GM18498 (cell line): ENCODE data around the gene EMP2.
"Not testable (repeated sequence)": the region's sequence is repeated elsewhere in the genome, so short reads cannot be mapped to it uniquely, and the experiment has no call there.

Experiments used
- ATAC-seq: cut with Tn5 transposase; IDR thresholded peaks from one replicate; pipeline ENCODE4 v1.9.1; 2021; ENCODE audit warnings: mild to moderate bottlenecking, moderate library complexity; ENCODE audit not compliant: unreplicated experiment

EMP2 gene

GRCh38 chr16:10579575-10579964 lies 828 bp downstream of the EMP2 start:
- no peak for ATAC-seq

DNA sequence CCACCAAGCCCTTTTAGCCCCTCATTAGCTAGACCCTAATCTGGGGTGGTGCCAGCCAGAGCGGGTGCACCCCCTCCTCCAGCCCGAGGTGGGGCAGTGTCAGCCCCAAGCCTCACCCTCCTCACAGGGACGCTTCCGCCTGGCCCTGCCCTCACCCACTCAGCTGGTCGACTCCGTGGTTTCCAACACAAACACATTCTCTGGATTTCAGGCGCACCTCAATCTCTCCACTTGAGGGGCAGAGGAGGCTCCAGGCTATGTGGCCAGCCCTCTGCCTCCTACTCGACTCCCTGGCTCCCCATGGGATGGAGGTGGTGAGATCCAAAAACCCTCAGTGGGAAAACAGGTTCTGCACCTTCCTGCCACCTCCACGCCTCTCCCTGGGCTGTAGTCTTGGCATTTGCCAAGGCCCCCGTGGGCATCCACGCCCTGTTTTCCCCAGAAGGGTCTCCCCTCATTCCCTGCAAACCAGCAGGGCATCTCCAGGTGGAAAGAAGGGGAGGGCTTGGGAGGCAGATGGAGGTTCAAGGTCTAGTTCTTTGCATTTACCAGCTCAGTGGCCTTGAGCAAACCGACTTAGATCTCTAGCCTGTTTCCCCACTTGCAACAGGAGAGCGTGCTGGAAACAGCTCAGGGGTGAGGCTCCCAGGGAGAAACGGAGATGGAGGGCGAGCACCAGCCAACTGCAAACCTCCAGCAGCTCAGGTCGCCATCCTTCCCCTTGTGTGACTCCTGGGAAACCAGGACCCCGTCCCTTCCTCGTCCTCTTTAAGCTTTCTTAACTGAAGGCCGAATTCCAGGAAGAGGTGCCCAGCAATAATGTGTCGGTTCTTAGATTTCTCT lies 1.7 kb downstream of the EMP2 start:
- ATAC-seq: no peak

DNA sequence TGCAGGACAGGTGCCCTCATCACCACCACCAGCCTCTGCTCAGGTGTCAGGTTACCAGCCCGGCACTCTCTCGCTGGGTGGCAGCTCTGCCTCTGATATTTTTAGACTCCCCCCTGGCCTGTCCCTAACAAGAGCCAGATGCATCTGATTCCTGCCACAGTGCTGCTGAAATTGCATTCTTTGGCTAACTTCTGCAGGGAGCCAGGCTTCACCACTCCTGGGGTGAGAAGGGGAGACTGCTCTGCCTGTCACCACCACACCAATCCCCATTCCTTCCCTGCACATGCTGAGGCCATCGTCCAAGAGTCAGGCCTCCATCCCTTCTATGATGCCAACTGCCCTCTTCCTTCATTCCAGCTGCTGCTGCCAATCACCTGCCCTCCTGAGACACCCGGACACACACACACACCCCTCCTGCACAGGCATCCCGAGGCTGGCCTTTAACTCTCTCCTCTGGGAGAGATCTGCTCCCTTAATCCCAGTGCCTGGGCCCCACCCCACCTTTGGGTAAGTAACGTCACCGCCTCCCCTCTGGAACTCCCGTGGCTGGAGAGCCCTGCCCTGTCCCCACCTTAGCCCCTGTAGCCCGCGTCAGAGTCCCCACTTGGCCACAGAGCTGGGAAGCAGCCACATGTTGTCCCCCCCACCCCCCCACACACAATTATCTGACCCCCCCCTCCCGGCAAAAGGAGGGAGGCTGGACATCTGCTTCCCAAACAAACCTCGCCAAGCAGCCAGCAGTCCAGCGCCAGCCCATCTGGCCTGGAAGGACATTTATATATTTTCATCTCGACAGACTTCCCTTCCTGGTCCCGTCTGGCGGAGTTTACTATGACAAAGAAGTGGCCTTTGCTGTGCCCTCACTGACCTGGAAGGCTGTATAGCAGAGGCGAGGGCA lies 2.8 kb downstream of the EMP2 start:
- no peak for ATAC-seq

DNA sequence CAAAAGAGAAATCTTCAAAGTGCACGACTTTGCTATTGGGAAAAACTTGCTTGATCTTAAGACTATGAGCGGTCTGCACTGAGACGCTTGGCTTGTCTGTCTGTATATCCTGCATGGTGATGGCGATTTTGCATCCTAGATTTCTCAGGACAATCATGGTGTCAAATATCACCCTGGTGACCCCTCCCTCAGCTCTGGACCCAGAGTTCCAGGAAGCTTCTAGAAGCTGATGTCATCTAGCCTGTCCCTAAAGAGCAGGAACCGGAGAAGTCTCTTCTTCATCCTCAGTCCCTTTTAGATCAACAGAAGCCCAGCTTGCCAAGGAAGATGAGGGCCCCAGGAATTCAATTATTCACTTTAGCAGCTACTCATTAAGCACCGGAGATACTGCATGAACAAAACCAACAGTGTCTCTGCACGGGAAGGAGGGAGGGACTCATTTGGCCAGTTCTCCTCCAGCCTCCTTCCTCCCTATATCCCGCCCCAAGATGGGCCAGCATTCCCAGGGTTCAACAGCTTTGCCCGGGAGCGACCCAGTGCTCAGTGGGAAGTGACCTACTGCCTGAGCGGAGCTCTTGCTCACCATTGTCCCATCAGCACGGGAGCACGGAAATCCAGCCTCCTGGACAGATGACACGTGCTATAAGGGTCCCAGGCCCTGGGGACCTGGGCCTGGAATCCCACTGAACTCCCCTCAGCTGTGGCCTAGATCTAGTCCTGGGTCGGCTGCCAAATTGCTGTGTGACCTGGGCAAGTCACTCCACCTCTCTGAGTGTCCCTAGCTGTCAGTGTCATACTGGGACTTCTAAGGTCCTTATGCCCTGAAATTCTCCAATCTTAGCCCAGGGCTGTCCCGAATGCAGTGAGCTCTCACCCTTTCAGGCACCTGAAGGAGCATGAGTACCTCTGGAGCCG lies 3.8 kb downstream of the EMP2 start:
- no peak for ATAC-seq

DNA sequence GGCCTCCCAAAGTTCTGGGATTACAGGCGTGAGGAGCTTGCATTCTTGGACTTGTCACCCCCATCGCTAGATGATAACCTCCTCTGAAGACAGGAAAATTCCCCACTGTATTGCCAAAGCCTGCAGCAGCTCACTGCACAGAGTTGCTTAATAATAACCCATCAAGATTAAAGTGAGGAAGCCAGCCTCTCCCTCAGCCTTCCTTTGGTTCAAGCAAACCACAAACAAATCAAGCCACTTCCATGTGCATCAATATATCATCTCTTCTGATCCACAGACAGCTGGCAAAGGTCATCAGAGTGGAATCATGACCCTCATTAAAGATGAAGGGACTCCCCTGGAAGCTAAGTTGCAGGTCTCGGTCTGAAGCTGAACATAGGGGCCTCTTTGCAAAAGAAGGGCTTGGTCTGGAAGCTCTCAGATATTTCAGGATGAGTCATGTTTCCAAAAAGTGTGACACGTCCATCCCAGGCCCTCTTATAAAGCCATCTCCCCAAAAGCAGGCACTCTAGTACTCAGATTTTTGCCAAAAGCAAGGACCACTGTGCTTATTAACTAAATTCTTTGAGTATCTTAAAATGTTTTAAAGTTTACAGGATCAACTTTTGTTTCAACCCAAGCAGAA lies 4.8 kb downstream of the EMP2 start:
- ATAC-seq: no peak

DNA sequence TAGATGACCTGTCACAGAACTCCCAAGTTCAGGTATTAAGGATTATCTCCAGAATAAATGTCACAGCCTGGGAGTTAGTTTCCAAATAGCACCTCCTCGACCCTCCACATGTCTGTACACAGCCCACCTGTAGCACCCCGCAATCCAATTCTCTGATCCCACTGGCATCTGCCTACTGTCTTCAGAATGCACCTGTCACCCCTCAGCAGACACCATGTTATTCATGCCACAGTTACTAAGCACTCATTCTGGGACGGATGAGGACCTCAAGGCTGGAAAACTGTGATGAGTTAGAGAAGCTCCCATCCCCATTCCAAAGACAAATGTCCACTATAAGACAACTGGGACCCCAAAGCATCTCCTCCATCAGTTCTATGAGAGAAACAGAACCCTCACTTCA lies 7.8 kb downstream of the EMP2 start:
- ATAC-seq: no peak

- ATAC-seq: no peak
Observed at GRCh38 chr16:10571354-10571753, 9.0 kb downstream of the EMP2 start.

GRCh38 chr16:10569621-10570020 lies 10.8 kb downstream of the EMP2 start:
- ATAC-seq: no peak

GRCh38 chr16:10566613-10567012 lies 13.8 kb downstream of the EMP2 start:
- no peak for ATAC-seq

- ATAC-seq: no peak
Observed at GRCh38 chr16:10565167-10565566, 15.2 kb downstream of the EMP2 start.

DNA sequence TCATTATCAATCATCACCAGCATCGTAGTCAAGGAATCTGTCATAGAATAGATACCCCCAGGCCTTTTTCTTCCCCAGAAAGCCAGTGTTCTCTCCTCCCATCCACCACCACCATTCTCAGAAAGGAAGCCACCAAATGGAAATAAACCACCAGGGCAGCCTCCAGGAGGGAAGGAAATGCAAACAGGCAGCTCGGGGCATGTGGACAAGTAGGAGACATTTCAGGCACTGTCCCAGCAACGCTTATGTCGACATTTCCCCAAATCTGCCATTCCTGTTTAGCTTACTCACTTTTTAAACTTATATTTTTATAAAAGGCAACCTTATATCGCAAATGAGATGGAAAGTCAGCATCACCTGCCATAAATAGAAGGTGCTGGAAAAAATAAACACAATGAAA lies 15.8 kb downstream of the EMP2 start:
- ATAC-seq: no peak

GRCh38 chr16:10562361-10562899 lies 18.0 kb downstream of the EMP2 start:
- no peak for ATAC-seq

- ATAC-seq: no peak
Observed at GRCh38 chr16:10561425-10561824, 19.0 kb downstream of the EMP2 start.

DNA sequence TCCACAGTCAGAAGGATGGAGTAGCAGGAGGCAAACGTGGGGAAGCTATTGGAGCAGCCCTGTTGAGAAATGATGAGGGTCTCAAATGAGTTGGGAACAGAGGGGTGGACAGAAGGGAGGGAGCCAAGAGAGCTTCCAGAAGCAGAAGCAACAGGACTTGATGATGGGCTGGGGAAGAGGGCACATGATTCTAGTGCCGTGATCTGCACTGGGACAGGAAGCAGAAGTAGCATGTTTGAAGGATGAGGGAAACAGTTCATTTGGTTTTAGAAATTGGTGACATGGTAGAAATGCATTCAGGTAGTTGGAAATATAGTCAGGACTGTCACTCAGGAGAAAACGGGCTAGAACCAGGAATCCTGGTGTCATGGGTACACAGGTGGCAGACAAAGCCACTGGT lies 19.4 kb downstream of the EMP2 start:
- ATAC-seq: no peak

DNA sequence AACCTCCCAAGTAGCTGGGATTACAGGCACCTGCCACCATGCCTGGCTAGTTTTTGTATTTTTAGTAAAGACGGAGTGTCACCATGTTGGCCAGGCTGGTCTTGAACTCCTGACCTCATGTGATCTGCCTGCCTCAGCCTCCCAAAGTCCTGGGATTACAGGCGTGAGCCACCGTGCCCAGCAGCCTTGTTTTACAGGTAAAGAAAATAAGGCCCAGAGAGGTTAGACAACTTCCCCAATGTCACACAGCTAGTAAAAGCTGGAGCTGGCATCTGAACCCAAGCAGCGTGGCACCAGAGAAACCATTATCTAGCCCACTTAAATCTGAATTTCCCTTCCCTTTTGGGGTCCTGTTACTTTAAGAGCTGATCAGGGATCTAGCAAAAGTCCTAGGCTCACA lies 20.6 kb downstream of the EMP2 start:
- ATAC-seq: not testable (repeated sequence)

DNA sequence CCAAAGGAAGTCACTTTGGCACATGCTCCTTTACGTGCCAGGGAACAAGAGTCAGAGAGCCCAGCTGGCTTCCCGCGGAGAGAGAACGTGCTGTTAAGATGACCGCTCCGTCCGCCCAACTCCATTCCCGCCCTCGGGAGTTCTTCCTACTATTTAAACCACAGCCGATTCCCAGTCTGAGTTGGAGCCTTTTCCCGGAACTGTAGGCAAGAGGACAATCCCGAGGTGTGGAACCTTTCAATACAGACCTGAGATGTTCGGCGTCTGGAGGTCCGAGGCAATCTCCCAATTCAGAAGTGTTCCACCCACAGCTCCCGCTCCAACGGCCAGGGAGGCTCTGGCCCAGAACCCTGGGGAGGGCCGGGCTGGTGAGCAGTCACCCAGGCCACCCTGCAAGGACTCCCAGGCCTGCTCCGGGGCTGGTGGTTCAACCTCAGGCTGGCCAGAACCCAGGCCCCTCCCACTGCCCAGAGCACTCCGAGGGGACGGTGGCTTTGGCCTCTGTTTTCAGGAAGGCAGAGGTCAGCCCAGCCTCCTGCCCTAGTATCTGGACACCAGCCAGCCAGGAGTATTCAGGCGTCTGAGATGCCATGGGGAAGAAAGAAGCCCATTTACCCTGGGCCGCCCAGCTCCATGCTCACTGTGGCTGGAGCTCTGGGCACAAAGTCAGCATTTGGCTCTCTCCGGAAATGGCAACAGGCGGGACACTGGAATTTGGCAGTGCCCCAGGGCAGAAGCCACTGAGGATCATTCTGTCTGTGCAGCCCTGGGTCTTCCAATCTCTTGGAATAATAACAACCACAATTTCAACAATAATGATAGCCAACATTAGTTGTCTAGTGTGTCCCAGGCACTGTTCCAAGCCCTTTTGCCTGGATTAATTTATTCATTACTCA lies 21.4 kb downstream of the EMP2 start:
- no peak for ATAC-seq

DNA sequence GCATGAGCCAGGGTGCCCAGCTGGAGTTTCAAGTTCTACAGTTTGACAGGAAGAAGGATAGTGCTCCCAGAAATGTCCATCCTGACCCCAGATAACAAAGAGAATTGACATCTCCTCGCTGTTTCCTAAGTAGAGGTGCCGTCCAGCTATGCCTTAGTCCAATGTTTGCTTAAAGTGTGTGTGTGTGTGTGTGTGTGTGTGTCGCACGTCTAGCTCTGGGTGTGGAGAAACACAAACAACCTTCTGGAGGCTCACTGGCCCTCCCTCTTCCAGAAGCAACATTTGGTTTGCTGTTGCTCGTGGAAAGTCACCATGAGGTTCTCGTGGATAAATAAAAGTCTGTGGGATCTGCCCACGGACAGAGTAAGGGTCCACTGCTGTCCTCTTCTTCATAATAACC lies 22.1 kb downstream of the EMP2 start:
- no peak for ATAC-seq

- no peak for ATAC-seq
Observed at GRCh38 chr16:10557750-10558149, 22.6 kb downstream of the EMP2 start.

GRCh38 chr16:10556236-10556635 lies 24.2 kb downstream of the EMP2 start:
- ATAC-seq: no peak
